ENCODE results near the gene RPRML. TPM values are rescaled to one million over a fixed set of nuclear protein-coding genes. Genes with fewer than 3 reads are reported as not detected.
A peak's percentile ranks its signal among the peaks of the same experiment; 100 is the strongest.
"Not testable (repeated sequence)": the region's sequence is repeated elsewhere in the genome, so short reads cannot be mapped to it uniquely, and the experiment has no call there.

Gene RPRML
- total RNA-seq, 2 experiments from 2014 or later: 0.23 TPM; not detected in 1

DNA sequence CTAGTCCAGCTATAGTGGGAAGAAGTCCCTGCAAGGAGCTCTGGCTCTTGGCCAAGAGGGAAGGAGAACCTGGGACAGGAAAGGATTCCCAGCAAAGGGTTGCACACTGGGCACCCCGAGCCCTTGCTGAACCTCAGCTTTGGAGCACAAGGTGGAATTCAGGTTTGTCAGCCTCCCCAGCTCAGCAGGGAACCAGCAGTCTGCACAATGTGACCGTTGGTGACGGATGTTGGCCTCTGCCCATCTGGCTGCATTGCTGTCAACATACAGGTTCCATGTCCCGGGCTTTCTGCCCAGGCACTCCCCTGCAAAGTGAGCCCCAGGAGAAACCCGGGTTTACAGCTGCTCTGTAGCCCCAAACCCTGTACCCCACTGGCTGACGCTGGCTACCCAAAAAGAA is 6.7 kb downstream of the RPRML start:
- CTCF ChIA-PET: no interaction called here
- POLR2A ChIA-PET: no interaction called here
- Mint-ChIP-seq H3K27me3 (ENCODE audit: low read depth) (peaks cover 9% of the 10 kb centered on the region), H3K4me1 (ENCODE audit: low read depth) (no peaks in the 10 kb centered on the region), H3K27ac (no peak overlapping the region), H3K9me3 (ENCODE audit: insufficient read depth) (no peaks in the 10 kb centered on the region), H3K36me3 (ENCODE audit: low read depth) (no peaks in the 10 kb centered on the region), H3K4me3 (no peak overlapping the region)
- no peak for DNase-seq
- ATAC-seq: no peak

GRCh38 chr17:46971647-46972300 is 7.3 kb downstream of the RPRML start:
- Mint-ChIP-seq H3K27me3 (ENCODE audit: low read depth) (peaks cover 4% of the 10 kb centered on the region), H3K27ac (no peak overlapping the region), H3K36me3 (ENCODE audit: low read depth) (no peaks in the 10 kb centered on the region), H3K4me3 (no peak overlapping the region), H3K4me1 (ENCODE audit: low read depth) (no peaks in the 10 kb centered on the region), H3K9me3 (ENCODE audit: insufficient read depth) (no peaks in the 10 kb centered on the region)
- ATAC-seq (no peak), DNase-seq (no peak)
- POLR2A ChIA-PET: no interaction called here
- CTCF ChIA-PET: no interaction called here

GRCh38 chr17:46968896-46969295 is 10.2 kb downstream of the RPRML start:
- POLR2A ChIA-PET: no interaction called here
- Mint-ChIP-seq H3K27ac (no peak overlapping the region), H3K9me3 (ENCODE audit: insufficient read depth) (no peaks in the 10 kb centered on the region), H3K4me1 (ENCODE audit: low read depth) (no peaks in the 10 kb centered on the region), H3K36me3 (ENCODE audit: low read depth) (no peaks in the 10 kb centered on the region), H3K4me3 (no peak overlapping the region), H3K27me3 (ENCODE audit: low read depth) (no peaks in the 10 kb centered on the region)
- CTCF ChIA-PET: interaction anchor here (0.9 kb wide), 1 partner anchor 26 kb away, joined by 3 read pairs; no protein-coding TSS in a partner anchor
- no peak for DNase-seq
- ATAC-seq: no peak

- H3K36me3 Mint-ChIP-seq (ENCODE audit: low read depth): no peaks in the 10 kb centered on the region
- H3K4me1 Mint-ChIP-seq (ENCODE audit: low read depth): no peaks in the 10 kb centered on the region
- H3K27ac Mint-ChIP-seq: no peak overlapping the region
- POLR2A ChIA-PET: no interaction called here
- H3K4me3 Mint-ChIP-seq: no peak overlapping the region
- no peak for ATAC-seq
- CTCF ChIA-PET: interaction anchor here (0.9 kb wide), 1 partner anchor 26 kb away, joined by 3 read pairs; no protein-coding TSS in a partner anchor
- no peaks in the 10 kb centered on the region for H3K9me3 Mint-ChIP-seq (ENCODE audit: insufficient read depth)
- H3K27me3 Mint-ChIP-seq (ENCODE audit: low read depth): no peaks in the 10 kb centered on the region
- no peak for DNase-seq
Measured at GRCh38 chr17:46968224-46968834, 10.7 kb downstream of the RPRML start.

GRCh38 chr17:46964315-46965265 is 14.5 kb downstream of the RPRML start:
- no peak overlapping the region for H3K4me3 Mint-ChIP-seq
- H3K36me3 Mint-ChIP-seq (ENCODE audit: low read depth): no peaks in the 10 kb centered on the region
- ATAC-seq: no peak
- CTCF ChIA-PET: no interaction called here
- H3K27me3 Mint-ChIP-seq (ENCODE audit: low read depth): peaks cover 4% of the 10 kb centered on the region
- POLR2A ChIA-PET: no interaction called here
- DNase-seq: peak; percentile 42
- H3K4me1 Mint-ChIP-seq (ENCODE audit: low read depth): peaks cover 6% of the 10 kb centered on the region
- no peaks in the 10 kb centered on the region for H3K9me3 Mint-ChIP-seq (ENCODE audit: insufficient read depth)
- H3K27ac Mint-ChIP-seq: no peak overlapping the region

DNA sequence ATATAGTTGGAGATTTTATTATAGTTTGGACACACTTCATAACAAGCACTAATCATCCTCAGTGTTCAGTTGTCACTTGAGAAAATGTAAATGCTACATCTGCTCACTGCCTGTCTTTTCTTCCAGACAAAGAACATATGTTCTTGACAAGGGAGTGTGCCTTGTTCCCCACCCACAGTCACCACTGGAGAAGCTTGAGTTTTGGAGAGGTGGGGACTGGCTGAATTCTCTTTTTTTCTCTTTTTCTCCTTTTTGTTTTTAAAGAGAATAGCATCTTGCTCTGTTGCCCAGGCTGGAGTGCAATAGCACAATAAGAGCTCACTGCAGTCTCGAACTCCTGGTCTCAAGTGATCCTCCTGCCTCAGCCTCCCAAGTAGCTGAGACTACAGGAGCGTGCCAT is 15.5 kb downstream of the RPRML start:
- DNase-seq (no peak), ATAC-seq (no peak)
- no peak overlapping the region for H3K4me3 Mint-ChIP-seq
- H3K4me1 Mint-ChIP-seq (ENCODE audit: low read depth): peaks cover 6% of the 10 kb centered on the region
- H3K36me3 Mint-ChIP-seq (ENCODE audit: low read depth): no peaks in the 10 kb centered on the region
- CTCF ChIA-PET: interaction anchor here (1.6 kb wide), 1 partner anchor 21 kb away, joined by 6 read pairs; no protein-coding TSS in a partner anchor
- no peaks in the 10 kb centered on the region for H3K9me3 Mint-ChIP-seq (ENCODE audit: insufficient read depth)
- POLR2A ChIA-PET: interaction anchor here (0.6 kb wide), 1 partner anchor 1125 kb away, joined by 3 read pairs; no protein-coding TSS in a partner anchor
- no peak overlapping the region for H3K27ac Mint-ChIP-seq
- peaks cover 5% of the 10 kb centered on the region for H3K27me3 Mint-ChIP-seq (ENCODE audit: low read depth)

GRCh38 chr17:46962374-46962790 is 16.7 kb downstream of the RPRML start:
- no peak overlapping the region for H3K4me3 Mint-ChIP-seq
- no peak for DNase-seq
- ATAC-seq: peak; percentile 36
- CTCF ChIA-PET: interaction anchor here (0.7 to 1.6 kb wide), 2 partner anchors 20 to 21 kb away, joined by 4 to 6 read pairs; no protein-coding TSS in a partner anchor
- peaks cover 5% of the 10 kb centered on the region for H3K27me3 Mint-ChIP-seq (ENCODE audit: low read depth)
- H3K27ac Mint-ChIP-seq: no peak overlapping the region
- H3K36me3 Mint-ChIP-seq (ENCODE audit: low read depth): no peaks in the 10 kb centered on the region
- no peaks in the 10 kb centered on the region for H3K9me3 Mint-ChIP-seq (ENCODE audit: insufficient read depth)
- H3K4me1 Mint-ChIP-seq (ENCODE audit: low read depth): peaks cover 6% of the 10 kb centered on the region
- POLR2A ChIA-PET: interaction anchor here (0.6 kb wide), 1 partner anchor 37 kb away, joined by 3 read pairs; no protein-coding TSS in a partner anchor

DNA sequence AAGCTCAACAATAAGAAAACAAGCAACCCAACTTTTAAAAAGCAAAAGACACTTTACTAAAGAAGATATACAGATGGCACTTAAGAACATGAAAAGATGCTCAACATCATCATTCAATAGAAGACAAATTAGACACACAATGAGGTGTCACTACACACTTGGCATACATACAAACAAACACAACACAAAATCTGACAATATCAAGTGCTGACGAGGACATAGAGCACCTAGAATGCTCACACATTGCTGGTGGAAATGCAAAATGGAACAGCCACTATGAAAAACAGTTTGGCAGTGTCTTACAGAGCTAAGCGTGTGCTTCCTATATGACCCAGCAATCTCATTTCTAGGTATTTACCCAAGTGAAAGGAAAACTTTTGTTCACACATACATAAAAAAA is 18.9 kb downstream of the RPRML start:
- DNase-seq (no peak), ATAC-seq (no peak)
- no peak overlapping the region for H3K27ac Mint-ChIP-seq
- ChIA-PET POLR2A (interaction anchor here (0.9 kb wide), 1 partner anchor 12 kb away, joined by 6 read pairs; no protein-coding TSS in a partner anchor), CTCF (interaction anchor here (3.4 kb wide), 1 partner anchor 18 kb away, joined by 16 read pairs; no protein-coding TSS in a partner anchor)
- no peaks in the 10 kb centered on the region for H3K9me3 Mint-ChIP-seq (ENCODE audit: insufficient read depth)
- peaks cover 5% of the 10 kb centered on the region for H3K27me3 Mint-ChIP-seq (ENCODE audit: low read depth)
- H3K4me1 Mint-ChIP-seq (ENCODE audit: low read depth): peaks cover 6% of the 10 kb centered on the region
- no peak overlapping the region for H3K4me3 Mint-ChIP-seq
- peaks cover 2% of the 10 kb centered on the region for H3K36me3 Mint-ChIP-seq (ENCODE audit: low read depth)

DNA sequence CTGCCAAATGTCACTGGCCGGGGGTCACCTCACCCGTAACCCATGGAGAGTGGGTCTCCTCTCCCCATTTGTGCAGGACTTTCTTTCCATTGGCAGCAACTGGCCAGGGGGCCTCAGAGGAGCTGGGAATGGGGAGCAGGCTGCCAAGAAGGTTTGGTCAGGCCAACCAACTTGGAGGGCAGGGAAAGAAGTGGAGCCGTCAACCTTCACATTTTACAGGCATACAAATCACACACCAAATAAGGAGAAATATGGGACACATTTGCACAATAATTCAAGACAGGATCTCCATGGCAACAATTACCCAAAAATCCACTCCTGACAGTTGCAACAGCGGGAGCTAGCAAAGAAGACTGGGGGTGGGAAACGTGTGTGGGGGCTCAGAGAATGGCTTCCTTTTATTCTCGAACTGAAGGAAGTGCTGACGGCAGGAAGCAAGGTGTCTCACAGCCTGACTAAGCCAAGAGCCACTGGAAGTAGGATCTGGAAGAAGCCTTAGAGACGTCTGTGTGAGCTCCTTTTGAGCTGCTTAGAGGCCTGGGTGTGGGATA is 20.9 kb downstream of the RPRML start:
- Mint-ChIP-seq H3K27me3 (ENCODE audit: low read depth) (peaks cover 5% of the 10 kb centered on the region), H3K9me3 (ENCODE audit: insufficient read depth) (no peaks in the 10 kb centered on the region), H3K36me3 (ENCODE audit: low read depth) (peaks cover 2% of the 10 kb centered on the region), H3K4me3 (no peak overlapping the region), H3K4me1 (ENCODE audit: low read depth) (peaks cover 6% of the 10 kb centered on the region), H3K27ac (no peak overlapping the region)
- DNase-seq (no peak), ATAC-seq (no peak)
- ChIA-PET CTCF (interaction anchor here (3.4 kb wide), 1 partner anchor 16 kb away, joined by 16 read pairs; no protein-coding TSS in a partner anchor), POLR2A (no interaction called here)

DNA sequence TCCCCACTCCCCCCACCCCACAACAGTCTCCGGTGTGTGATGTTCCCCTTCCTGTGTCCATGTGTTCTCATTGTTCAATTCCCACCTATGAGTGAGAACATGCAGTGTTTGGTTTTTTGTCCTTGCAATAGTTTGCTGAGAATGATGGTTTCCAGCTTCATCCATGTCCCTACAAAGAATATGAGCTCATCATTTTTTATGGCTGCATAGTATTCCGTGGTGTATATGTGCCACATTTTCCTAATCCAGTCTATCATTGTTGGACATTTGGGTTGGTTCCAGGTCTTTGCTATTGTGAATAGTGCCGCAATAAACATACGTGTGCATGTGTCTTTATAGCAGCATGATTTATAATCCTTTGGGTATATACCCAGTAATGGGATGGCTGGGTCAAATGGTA is 25.9 kb downstream of the RPRML start:
- DNase-seq; ATAC-seq; CTCF ChIA-PET; H3K36me3 Mint-ChIP-seq (ENCODE audit: low read depth); H3K27ac Mint-ChIP-seq; H3K9me3 Mint-ChIP-seq (ENCODE audit: insufficient read depth); H3K4me1 Mint-ChIP-seq (ENCODE audit: low read depth); POLR2A ChIA-PET; H3K4me3 Mint-ChIP-seq; H3K27me3 Mint-ChIP-seq (ENCODE audit: low read depth): not testable (repeated sequence)

GRCh38 chr17:46952115-46952514 is 26.9 kb downstream of the RPRML start:
- ChIA-PET CTCF (interaction anchor here (1.1 to 1.9 kb wide), 3 partner anchors 9 to 117 kb away, joined by 3 to 6 read pairs (median 6); no protein-coding TSS in a partner anchor), POLR2A (no interaction called here)
- ATAC-seq (no peak), DNase-seq (no peak)
- H3K27ac Mint-ChIP-seq: no peak overlapping the region
- H3K36me3 Mint-ChIP-seq (ENCODE audit: low read depth): peaks cover 2% of the 10 kb centered on the region
- no peaks in the 10 kb centered on the region for H3K27me3 Mint-ChIP-seq (ENCODE audit: low read depth)
- H3K4me1 Mint-ChIP-seq (ENCODE audit: low read depth): no peaks in the 10 kb centered on the region
- H3K9me3 Mint-ChIP-seq (ENCODE audit: insufficient read depth): no peaks in the 10 kb centered on the region
- H3K4me3 Mint-ChIP-seq: no peak overlapping the region
